GM18868 (cell line): ENCODE data around the gene TBC1D5.

Source experiments
- ATAC-seq: cut with Tn5 transposase; IDR thresholded peaks from one replicate; pipeline ENCODE4 v1.9.1; 2021; ENCODE audit warnings: mild to moderate bottlenecking, moderate library complexity; ENCODE audit not compliant: unreplicated experiment

TBC1D5 gene

DNA sequence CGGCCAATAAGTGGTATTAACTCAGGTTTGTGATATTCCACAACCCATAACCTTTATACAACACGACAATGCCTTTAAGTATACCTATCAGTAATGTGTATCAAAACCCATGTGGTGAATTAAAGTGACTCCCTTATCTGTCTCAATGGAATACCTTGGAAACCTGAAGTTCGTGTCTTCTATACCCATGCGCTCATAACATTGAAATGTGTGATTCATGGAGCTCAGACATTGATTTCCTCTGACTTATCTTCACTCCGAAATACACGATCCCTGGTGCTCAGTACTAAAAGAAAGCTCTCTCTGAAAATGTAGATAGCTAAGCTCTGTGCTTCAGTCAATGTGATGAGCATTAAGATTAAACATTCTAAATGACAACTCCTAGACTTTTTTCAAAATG is 140.3 kb downstream of the TBC1D5 start:
- no peak for ATAC-seq

DNA sequence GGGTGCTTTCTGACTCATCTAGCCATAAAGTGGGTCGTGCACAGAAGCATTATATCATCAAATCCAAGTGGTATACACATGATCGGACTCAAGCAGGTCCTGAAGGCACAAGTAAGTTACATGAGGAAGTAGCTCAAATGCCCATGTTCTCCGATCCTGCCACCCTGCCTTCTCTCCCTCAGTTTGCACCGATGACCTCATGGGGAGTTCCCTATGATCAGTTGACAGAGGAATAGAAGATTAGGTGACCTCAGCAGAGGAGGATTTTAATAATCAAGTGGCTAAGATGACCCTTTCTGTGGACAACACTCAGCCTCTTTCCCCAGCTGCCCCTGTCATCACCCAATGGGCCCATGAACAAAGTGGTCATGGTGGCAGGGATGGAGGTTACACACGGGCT is 149.5 kb downstream of the TBC1D5 start:
- no peak for ATAC-seq

GRCh38 chr3:17590465-17590864 is 152.0 kb downstream of the TBC1D5 start:
- no peak for ATAC-seq

DNA sequence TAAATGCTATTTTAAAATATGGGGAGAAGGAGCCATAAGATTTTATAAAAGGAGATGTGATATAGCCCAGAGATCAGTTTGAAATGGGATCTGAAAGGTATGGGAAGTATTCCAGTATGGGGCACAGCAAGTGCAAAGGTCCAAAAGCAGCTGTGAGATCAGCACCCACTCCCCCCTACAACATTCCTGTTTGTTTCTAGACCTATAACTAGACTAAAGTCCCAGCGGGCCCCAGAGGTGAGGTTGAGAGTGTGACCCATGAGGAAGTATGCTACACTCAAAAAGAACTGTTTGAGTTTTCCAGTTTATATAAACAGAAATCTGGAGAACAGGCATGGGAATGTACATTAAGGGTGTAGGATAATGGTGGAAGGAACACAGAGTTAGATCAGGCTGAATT is 152.5 kb downstream of the TBC1D5 start:
- ATAC-seq, result no peak

DNA sequence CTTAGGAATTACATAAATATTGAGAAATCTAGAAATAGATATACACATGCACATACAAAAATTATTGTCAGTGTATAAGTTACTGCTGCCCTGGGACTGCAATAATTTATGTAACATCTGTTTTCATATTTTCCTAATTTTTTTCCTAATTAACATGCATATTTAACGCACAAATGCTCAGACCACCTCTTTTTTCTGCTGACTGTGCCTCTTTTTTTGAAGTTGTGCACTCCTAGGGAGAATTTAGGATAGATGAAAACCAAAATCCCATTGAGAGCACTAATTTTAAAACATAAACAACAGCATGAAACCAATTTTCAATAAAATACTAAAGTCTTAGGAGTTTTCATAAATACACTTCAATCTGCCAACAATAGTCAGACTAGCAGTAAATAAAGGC is 154.0 kb downstream of the TBC1D5 start:
- no peak for ATAC-seq

DNA sequence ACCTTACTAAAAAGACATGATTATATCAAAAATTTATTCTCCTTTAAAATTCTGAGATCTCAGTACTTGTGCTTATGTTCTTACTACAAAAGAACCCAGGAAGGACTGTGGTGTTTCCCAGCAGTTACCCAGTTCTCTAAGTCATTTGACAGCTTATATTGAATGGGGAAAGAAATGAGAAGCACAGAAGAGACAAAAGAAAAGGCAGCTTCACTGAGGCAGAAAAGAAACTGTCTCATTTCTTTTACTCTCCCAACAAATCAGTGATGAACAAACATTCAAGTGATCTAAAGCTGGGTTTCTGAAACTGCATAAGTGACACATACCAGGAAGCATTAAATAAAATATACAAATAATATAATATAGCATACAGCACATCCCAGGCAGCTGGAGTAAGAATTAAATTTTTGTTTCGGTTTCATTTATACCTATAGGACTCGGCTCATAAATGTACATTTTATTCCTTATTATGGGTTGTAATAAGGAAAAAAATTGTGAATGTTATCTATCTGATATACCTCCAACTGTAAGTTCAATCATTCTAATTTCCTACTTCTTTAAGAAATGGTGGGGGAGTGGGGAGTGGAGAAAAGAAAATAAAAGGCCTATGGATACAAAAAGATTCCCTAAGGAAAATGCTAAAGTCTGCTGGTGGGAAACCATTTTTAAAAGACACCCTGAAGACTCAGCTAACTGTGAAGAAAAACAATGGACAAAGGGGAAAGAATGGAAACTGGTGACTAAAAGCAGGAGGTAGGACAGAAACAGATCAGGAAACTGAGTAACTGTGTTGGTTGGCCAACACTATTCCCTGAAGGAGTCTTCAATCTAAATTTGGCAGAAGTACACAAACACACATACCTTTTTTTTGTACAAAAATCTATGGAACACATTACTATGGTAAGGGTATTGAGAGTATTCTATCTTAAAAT is 156.8 kb downstream of the TBC1D5 start:
- peak; percentile 49 for ATAC-seq

GRCh38 chr3:17584066-17584465 is 158.4 kb downstream of the TBC1D5 start:
- ATAC-seq, result no peak

DNA sequence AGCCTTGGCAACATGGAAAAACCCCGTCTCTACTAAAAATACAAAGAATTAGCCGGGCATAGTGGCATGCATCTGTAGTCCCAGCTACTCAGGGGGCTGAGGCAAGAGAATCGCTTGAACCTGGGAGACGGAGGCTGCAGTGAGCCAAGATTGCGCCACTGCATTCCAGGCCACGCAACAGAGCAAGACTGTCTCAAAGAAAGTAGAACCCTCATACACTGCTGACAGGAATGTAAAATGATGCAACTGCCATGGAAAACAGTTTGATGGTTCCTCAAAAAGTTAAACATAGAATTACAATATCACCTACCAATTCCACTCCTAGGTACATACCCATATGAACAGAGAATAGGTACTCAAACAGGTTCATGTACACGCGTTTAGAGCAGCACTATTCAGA is 158.9 kb downstream of the TBC1D5 start:
- ATAC-seq, result no peak

- no peak for ATAC-seq
These were observed 160.9 kb downstream of the TBC1D5 start for GRCh38 chr3:17581421-17582080.

DNA sequence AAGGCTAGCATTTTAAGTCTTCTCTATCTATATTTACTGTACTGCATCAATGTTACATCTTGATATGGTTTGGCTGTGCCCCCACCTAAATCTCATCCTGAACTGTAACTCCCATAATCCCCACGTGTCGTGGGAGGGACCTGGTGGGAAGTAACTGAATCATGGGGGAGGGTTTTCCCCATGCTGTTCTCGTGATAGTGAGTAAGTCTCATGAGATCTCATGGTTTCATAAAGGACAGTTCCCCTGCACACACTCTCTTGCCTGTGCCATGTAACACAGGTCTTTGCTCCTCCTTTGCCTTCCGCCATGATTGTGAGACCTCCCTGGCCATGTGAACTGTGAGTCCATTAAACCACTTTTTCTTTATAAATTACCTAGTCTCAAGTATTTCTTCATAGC is 161.5 kb downstream of the TBC1D5 start:
- ATAC-seq, result no peak

- ATAC-seq, result peak; percentile 99
These were observed 163.0 kb downstream of the TBC1D5 start for GRCh38 chr3:17579289-17580031.

GRCh38 chr3:17577796-17578520 is 164.5 kb downstream of the TBC1D5 start:
- ATAC-seq, result no peak

DNA sequence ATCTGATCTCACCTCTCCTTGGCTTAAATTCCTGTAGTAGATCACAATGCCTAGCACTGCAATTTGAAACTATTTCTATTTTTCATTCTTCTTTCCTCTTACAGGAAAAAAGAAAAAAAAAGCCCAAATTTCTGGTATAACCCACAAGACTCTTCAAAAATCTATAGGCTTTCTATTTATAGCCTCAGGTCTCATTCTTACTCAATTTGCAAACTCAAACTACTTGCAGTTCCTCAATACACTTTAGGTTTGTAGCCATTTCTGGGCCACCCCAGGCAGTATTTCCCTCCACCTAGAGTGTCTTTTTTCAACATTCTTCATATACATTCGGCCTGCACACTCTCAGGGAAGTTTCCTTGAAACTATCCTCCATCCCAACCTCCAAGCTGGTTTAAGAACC is 169.0 kb downstream of the TBC1D5 start:
- ATAC-seq, result peak; percentile 97

DNA sequence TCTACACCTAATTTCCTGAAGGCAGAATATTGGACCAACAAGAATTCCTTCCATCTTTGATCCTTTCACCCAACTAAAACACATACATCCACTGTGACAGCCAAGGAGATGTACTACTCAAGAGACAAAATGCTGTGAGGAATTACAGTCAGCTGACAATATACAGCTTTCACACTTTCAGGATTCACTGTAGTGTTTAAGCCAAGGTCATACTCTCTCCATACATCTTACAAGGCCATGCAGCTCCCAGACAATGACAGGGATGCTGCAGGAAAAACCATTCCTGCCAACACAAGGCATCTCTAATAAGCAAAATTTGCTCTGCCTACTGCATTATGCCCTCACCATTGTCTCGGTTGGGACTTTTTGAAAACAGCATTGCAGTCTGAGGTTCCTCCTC is 170.7 kb downstream of the TBC1D5 start:
- ATAC-seq, result no peak

GRCh38 chr3:17562845-17563244 is 179.6 kb downstream of the TBC1D5 start:
- no peak for ATAC-seq

GRCh38 chr3:17558565-17558964 is 183.9 kb downstream of the TBC1D5 start:
- ATAC-seq, result no peak

DNA sequence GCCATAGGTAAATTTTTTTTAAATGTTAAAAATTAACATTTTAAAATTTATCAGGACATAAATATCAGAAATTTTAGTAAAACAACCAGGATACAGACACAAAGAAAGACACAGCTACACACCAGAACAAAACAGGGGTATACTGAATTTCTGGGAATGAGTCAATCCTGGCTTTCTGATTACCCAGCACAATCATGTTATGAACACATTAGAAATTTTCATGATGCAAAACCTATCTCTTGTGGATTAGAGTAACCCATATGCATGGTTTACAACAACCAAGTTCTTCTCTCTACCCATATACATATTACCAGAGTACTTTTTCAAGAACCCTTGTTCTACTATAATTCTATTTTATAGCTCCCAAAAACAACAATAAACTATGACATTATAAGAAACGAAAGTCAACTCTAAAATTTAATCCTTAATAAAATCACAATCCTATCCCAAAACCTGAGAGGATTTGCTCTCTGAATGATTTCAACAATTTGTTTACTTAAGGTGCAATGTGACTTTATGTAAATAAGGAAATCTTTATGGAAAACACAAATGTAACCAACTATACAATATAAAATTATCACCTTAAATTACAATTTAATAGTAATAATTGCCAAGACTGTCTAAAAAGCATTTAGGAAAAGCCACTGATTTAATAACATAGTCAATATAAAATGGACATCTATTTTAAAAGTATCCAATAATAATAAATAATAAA is 184.5 kb downstream of the TBC1D5 start:
- no peak for ATAC-seq

GRCh38 chr3:17555525-17555924 is 186.9 kb downstream of the TBC1D5 start:
- no peak for ATAC-seq

- no peak for ATAC-seq
These were observed 188.4 kb downstream of the TBC1D5 start for GRCh38 chr3:17554078-17554477.

- ATAC-seq, result no peak
These were observed 189.4 kb downstream of the TBC1D5 start for GRCh38 chr3:17553080-17553479.
